ENCODE results near the gene NHLRC1.

NHLRC1 gene

GRCh38 chr6:18119236-18119635 is 3.2 kb downstream of the NHLRC1 start:
- TF ChIP-seq, protein P1, sequence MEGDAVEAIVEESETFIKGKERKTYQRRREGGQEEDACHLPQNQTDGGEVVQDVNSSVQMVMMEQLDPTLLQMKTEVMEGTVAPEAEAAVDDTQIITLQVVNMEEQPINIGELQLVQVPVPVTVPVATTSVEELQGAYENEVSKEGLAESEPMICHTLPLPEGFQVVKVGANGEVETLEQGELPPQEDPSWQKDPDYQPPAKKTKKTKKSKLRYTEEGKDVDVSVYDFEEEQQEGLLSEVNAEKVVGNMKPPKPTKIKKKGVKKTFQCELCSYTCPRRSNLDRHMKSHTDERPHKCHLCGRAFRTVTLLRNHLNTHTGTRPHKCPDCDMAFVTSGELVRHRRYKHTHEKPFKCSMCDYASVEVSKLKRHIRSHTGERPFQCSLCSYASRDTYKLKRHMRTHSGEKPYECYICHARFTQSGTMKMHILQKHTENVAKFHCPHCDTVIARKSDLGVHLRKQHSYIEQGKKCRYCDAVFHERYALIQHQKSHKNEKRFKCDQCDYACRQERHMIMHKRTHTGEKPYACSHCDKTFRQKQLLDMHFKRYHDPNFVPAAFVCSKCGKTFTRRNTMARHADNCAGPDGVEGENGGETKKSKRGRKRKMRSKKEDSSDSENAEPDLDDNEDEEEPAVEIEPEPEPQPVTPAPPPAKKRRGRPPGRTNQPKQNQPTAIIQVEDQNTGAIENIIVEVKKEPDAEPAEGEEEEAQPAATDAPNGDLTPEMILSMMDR (IDR thresholded peaks at IDR 0.05; ENCODE audit: control insufficient read depth, extremely low read depth, insufficient read depth), result no peak
- no peak overlapping the region for H3K4me3 ChIP-seq (ENCODE audit: low read depth, low read length)
- DNase-seq (ENCODE audit: low read depth), result no peak

DNA sequence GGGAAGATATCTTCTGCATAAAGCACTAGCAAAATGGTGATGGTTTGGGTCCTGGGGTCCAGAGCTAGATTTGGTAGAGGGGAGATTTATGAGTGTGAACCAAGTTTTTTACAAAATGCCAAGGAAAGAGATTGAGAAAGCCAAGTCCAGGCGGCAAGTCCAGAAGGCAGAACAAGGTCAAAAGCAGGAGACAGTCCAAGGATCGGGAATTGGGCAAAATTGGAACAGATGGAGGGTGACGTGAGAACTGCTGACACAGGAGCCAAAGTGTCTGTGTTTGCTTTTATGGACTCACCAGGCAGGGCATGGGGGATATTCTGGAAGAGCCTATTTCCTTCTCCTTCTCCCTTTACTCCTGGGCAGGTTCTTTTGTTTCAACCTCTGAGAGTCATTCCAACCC is 4.1 kb downstream of the NHLRC1 start:
- H3K4me3 ChIP-seq (ENCODE audit: low read depth, low read length), result no peak overlapping the region
- TF ChIP-seq, protein P1 (IDR thresholded peaks at IDR 0.05; ENCODE audit: control insufficient read depth, extremely low read depth, insufficient read depth), result no peak
- no peak for DNase-seq (ENCODE audit: low read depth)

- TF ChIP-seq, protein P1 (IDR thresholded peaks at IDR 0.05; ENCODE audit: control insufficient read depth, extremely low read depth, insufficient read depth), result no peak
- no peak for DNase-seq (ENCODE audit: low read depth)
- no peak overlapping the region for H3K4me3 ChIP-seq (ENCODE audit: low read depth, low read length)
These were observed 5.3 kb downstream of the NHLRC1 start for GRCh38 chr6:18117136-18117535.

GRCh38 chr6:18115356-18115755 is 7.1 kb downstream of the NHLRC1 start:
- TF ChIP-seq, protein P1 (IDR thresholded peaks at IDR 0.05; ENCODE audit: control insufficient read depth, extremely low read depth, insufficient read depth), result no peak
- DNase-seq (ENCODE audit: low read depth), result no peak

GRCh38 chr6:18110162-18110561 is 12.3 kb downstream of the NHLRC1 start:
- DNase-seq (ENCODE audit: low read depth), result no peak
- TF ChIP-seq, protein P1 (IDR thresholded peaks at IDR 0.05; ENCODE audit: control insufficient read depth, extremely low read depth, insufficient read depth), result no peak
- no peak overlapping the region for H3K4me3 ChIP-seq (ENCODE audit: low read depth, low read length)

More at GRCh38 chr6:18115356-18115755, 7.1 kb downstream of the NHLRC1 start:
- no peak overlapping the region for H3K4me3 ChIP-seq (ENCODE audit: low read depth, low read length)

GRCh38 chr6:18107061-18107460 is 15.4 kb downstream of the NHLRC1 start:
- H3K4me3 ChIP-seq (ENCODE audit: low read depth, low read length), result no peak overlapping the region
- DNase-seq (ENCODE audit: low read depth), result no peak
- TF ChIP-seq, protein P1 (IDR thresholded peaks at IDR 0.05; ENCODE audit: control insufficient read depth, extremely low read depth, insufficient read depth), result no peak

DNA sequence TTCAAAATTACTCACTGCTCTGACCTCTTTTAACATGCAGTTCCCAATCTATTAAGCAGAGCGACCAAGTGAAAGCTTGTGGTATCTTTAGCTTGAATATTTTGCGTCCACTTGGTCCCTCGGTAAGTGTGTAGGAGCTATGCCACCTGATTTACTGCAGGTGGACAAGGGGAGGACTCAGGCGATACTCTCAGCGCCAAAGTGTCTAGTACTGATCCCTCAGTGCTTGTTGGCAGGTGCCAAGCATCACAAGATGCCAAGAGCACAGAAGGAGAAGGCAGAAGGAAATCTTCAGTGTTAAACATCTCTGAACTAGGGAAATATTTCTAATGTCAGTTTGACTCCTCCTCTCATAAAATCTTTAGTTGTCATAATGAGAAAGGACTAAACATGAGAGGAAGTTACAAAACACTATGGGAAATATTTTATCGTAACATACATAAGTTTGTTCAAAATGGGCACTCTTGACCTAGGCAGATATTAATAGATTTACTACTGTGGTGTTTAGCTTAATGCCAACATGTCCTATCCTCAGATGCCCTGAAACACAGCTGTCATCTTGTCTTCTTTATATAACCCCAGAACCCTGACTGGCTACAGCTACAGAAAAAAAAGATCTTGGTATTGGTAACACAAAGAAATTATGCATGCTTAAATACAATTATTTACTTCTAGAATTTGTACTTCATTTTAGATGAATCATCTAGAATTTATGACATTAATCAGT is 19.5 kb downstream of the NHLRC1 start:
- peak; percentile 28 for DNase-seq (ENCODE audit: low read depth)
- TF ChIP-seq, protein P1 (IDR thresholded peaks at IDR 0.05; ENCODE audit: control insufficient read depth, extremely low read depth, insufficient read depth), result no peak
- no peak overlapping the region for H3K4me3 ChIP-seq (ENCODE audit: low read depth, low read length)
